ENCODE data around the gene GNG7.

DNA sequence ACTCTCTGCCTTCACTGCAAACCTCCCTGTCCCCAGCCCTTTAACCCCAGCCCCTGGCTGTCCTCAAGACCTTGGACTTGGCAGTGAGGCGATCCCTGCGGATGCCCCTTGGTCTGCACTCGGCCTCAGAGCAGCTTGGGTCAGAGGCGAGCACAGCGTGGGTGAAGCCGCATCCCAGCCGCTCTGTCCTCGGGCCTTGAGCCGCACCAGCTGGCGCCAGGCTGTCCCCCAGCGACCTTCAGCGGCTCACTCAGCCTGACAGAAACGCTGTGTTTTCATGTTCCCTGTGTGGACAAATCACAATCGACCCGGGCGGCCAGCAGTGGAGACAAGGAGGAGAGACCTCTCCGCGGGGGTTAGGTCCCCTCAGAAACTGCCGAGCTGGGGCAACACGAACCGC is 52.0 kb downstream of the GNG7 start:
- TF ChIP-seq CTCF (IDR thresholded peaks at IDR 0.05) (no peak), EZH2phosphoT487 (IDR thresholded peaks at IDR 0.05; ENCODE audit: borderline replicate concordance, low read depth) (no peak), FOXM1 (IDR thresholded peaks at IDR 0.05; ENCODE audit: low read depth) (no peak), TCF12 (IDR thresholded peaks at IDR 0.05) (no peak), TAF1 (IDR thresholded peaks at IDR 0.05; ENCODE audit: borderline replicate concordance, low read depth, low read length) (no peak), GABPA (IDR thresholded peaks at IDR 0.05; ENCODE audit: low read depth) (no peak), NRF1 (IDR thresholded peaks at IDR 0.05; ENCODE audit: low read depth, low read length) (no peak), TEAD4 (IDR thresholded peaks at IDR 0.05; ENCODE audit: borderline replicate concordance, insufficient read depth) (no peak), MAX (IDR thresholded peaks at IDR 0.05; ENCODE audit: low read depth) (no peak), REST (IDR thresholded peaks at IDR 0.05; ENCODE audit: low read depth, low read length) (no peak), POLR2AphosphoS5 (IDR thresholded peaks at IDR 0.05; ENCODE audit: low read depth, low read length) (no peak), RCOR1 (IDR thresholded peaks at IDR 0.05; ENCODE audit: low read length) (no peak), RAD21 (IDR thresholded peaks at IDR 0.05; ENCODE audit: low read length) (no peak)
- TF ChIP-seq, protein P1, sequence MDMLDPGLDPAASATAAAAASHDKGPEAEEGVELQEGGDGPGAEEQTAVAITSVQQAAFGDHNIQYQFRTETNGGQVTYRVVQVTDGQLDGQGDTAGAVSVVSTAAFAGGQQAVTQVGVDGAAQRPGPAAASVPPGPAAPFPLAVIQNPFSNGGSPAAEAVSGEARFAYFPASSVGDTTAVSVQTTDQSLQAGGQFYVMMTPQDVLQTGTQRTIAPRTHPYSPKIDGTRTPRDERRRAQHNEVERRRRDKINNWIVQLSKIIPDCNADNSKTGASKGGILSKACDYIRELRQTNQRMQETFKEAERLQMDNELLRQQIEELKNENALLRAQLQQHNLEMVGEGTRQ (IDR thresholded peaks at IDR 0.05; ENCODE audit: borderline replicate concordance, low read depth, low read length), result no peak
